ENCODE data around the gene HPSE2. TPM values are rescaled to one million over a fixed set of nuclear protein-coding genes. Genes with fewer than 3 reads are reported as not detected.

The HPSE2 gene
- total and polyA plus RNA-seq, 8 donors = 0.58 to 15.8 (median 2.0) TPM

DNA sequence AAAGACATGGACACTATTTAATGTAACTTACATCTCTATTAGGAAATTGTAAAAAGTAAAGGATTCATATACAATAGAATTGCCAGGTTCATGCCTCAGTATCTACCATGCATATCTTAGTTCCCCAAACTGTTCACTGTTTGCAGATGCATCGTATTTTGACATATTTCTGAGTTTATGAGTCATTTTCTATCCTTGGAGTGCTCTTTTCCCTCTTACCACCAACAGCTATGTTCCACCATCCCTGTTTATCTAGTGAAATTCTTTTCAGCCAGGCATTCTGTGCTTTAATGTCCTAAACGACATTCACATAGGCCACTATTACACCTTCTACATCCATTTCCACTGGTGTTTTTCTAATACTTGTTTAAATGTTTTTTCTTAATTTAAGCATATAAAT is 649.6 kb downstream of the HPSE2 start:
- Histone ChIP-seq H3K27me3 (no peaks in the 10 kb centered on the region), H3K36me3 (no peaks in the 10 kb centered on the region), H3K4me1 (peaks cover 0 to 23% (median 12%) of the 10 kb centered on the region in 4 donors), H3K27ac (no peak overlapping the region), H3K9me3 (no peaks in the 10 kb centered on the region), H3K4me3 (no peak overlapping the region)
- 56 to 67% (median 58%) methylated on average over 2 of the region's 2 CpGs for WGBS, 5 donors
- intact Hi-C loops (cut with DNase I; ENCODE audit: low total_unique reads) = no loop called here
- DNase-seq = no peak
- TF ChIP-seq POLR2A (IDR thresholded peaks at IDR 0.05) (no peak), POLR2AphosphoS5 (IDR thresholded peaks at IDR 0.05) (no peak)
- TF ChIP-seq, protein P1, sequence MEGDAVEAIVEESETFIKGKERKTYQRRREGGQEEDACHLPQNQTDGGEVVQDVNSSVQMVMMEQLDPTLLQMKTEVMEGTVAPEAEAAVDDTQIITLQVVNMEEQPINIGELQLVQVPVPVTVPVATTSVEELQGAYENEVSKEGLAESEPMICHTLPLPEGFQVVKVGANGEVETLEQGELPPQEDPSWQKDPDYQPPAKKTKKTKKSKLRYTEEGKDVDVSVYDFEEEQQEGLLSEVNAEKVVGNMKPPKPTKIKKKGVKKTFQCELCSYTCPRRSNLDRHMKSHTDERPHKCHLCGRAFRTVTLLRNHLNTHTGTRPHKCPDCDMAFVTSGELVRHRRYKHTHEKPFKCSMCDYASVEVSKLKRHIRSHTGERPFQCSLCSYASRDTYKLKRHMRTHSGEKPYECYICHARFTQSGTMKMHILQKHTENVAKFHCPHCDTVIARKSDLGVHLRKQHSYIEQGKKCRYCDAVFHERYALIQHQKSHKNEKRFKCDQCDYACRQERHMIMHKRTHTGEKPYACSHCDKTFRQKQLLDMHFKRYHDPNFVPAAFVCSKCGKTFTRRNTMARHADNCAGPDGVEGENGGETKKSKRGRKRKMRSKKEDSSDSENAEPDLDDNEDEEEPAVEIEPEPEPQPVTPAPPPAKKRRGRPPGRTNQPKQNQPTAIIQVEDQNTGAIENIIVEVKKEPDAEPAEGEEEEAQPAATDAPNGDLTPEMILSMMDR (IDR thresholded peaks at IDR 0.05) = no peak

DNA sequence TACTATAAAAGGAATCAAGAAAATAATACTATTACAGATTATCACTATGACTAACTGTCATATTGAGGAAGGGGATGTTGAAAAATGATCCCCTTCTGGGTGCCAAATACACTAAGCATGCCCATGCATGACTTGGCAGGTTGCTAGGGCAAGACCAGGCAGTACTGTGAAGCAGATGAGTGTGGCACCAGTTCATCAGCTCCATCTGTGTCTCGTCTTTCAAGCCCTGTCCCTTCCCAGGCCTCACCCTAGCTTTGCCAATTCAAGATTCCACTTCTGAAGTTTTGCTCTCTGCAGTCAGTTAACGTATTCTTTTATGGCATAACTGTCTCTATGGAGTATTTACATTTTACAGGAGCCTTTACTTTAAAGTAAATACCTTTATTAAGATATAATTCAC is 653.3 kb downstream of the HPSE2 start:
- no peak overlapping the region for H3K27ac ChIP-seq
- TF ChIP-seq, protein P1 (IDR thresholded peaks at IDR 0.05) = no peak
- TF ChIP-seq POLR2AphosphoS5 (IDR thresholded peaks at IDR 0.05) = no peak
- TF ChIP-seq EP300 (IDR thresholded peaks at IDR 0.05) = no peak
- no peak for TF ChIP-seq POLR2A (IDR thresholded peaks at IDR 0.05)
- intact Hi-C loops (cut with DNase I; ENCODE audit: low total_unique reads) = no loop called here

DNA sequence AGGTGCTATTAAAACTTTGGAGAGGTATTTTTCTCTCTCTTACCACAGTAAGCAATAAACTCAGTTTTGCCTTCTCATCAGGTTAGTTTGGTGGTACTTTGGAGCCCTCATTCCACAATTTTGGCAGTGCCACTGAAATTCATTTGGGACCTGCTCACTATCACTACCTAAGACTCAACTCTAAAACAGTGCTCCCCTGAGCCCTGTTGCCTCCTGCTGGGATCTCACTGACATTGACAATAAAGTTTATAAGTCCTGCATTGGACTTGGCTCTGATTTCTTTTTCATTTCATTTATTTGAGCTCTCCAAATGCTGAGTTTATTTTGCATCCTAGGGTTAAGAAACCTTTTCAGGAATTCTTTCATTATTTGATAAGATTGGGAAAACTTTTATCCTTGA is 658.1 kb downstream of the HPSE2 start:
- no peak overlapping the region for H3K4me3 ChIP-seq
- H3K9me3 ChIP-seq = no peaks in the 10 kb centered on the region
- no peaks in the 10 kb centered on the region for H3K4me1 ChIP-seq
- no peaks in the 10 kb centered on the region for H3K27me3 ChIP-seq
- DNase-seq = no peak
- H3K36me3 ChIP-seq = no peaks in the 10 kb centered on the region
- TF ChIP-seq EP300 (IDR thresholded peaks at IDR 0.05) = no peak
- no peak for TF ChIP-seq POLR2A (IDR thresholded peaks at IDR 0.05)
- TF ChIP-seq POLR2AphosphoS5 (IDR thresholded peaks at IDR 0.05) = no peak
- TF ChIP-seq, protein P1 (IDR thresholded peaks at IDR 0.05) = no peak
- intact Hi-C loops (cut with DNase I; ENCODE audit: low total_unique reads) = no loop called here
- H3K27ac ChIP-seq = no peak overlapping the region

More for the DNA sequence above, 653.3 kb downstream of the HPSE2 start:
- H3K36me3 ChIP-seq = no peaks in the 10 kb centered on the region
- WGBS, 5 donors = 32 to 55% (median 36%) methylated on average over 2 of the region's 2 CpGs
- H3K9me3 ChIP-seq = no peaks in the 10 kb centered on the region
- no peaks in the 10 kb centered on the region for H3K27me3 ChIP-seq
- H3K4me3 ChIP-seq = no peak overlapping the region
- peak in 1 of 2 donors; percentile 15 for DNase-seq
- H3K4me1 ChIP-seq = peaks cover 0 to 14% (median 5%) of the 10 kb centered on the region in 4 donors

DNA sequence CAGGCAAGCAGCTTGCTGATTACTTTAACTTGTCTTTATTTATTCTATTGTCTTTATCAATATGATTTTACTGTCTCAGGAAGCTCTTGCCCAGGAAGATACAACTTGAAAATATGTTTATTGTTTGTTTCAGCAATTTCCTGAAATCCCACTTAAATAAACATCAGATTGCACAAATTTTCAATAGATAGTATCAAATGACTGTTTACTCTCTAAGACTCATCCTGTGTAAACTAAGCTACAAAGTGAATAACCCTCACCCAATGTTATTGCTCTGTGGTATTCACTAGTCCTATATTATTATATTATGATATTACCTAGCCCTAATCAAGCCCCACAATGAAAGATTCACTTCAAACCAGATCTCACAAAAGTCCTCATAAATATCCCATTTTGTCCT is 658.5 kb downstream of the HPSE2 start:
- TF ChIP-seq EP300 (IDR thresholded peaks at IDR 0.05) (no peak), POLR2AphosphoS5 (IDR thresholded peaks at IDR 0.05) (no peak), POLR2A (IDR thresholded peaks at IDR 0.05) (no peak)
- TF ChIP-seq, protein P1 (IDR thresholded peaks at IDR 0.05) = no peak
- no peaks in the 10 kb centered on the region for H3K4me1 ChIP-seq
- no peaks in the 10 kb centered on the region for H3K36me3 ChIP-seq
- no peaks in the 10 kb centered on the region for H3K9me3 ChIP-seq
- H3K4me3 ChIP-seq = no peak overlapping the region
- no peaks in the 10 kb centered on the region for H3K27me3 ChIP-seq
- intact Hi-C loops (cut with DNase I; ENCODE audit: low total_unique reads) = no loop called here
- H3K27ac ChIP-seq = no peak overlapping the region
- DNase-seq = no peak
